ENCODE data around the gene KIF6.
"Not testable (repeated sequence)": the region's sequence is repeated elsewhere in the genome, so short reads cannot be mapped to it uniquely, and the experiment has no call there.

KIF6 gene

DNA sequence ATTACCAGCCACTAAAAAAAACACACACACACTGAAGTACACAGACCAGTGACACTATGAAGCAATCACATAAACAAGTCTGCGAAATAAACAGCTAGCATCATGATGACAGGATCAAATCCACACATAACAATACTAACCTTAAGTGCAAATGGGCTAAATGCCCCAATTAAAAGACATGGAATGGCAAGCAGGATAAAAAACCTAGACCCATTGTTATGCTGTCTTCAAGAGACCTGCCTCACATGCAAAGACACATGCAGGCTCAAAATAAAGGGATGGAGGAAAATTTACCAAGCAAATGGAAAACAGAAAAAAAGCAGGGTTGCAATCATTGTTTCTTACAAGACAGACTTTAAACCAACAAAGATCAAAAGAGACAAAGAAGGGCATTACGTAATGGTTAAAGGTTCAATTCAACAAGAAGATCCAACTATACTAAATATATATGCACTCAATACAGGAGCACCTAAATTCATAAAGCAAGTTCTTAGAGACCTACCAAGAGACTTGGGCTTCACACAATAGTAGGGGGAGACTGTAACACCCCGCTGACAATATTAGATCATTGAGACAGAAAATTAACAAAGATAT, 222.7 kb downstream of the KIF6 start:
- DNase-seq (ENCODE audit: low read depth in 2 of 2) = not testable (repeated sequence)

GRCh38 chr6:39499053-39499452, 226.2 kb downstream of the KIF6 start:
- no peak for DNase-seq (ENCODE audit: low read depth in 2 of 2)

DNA sequence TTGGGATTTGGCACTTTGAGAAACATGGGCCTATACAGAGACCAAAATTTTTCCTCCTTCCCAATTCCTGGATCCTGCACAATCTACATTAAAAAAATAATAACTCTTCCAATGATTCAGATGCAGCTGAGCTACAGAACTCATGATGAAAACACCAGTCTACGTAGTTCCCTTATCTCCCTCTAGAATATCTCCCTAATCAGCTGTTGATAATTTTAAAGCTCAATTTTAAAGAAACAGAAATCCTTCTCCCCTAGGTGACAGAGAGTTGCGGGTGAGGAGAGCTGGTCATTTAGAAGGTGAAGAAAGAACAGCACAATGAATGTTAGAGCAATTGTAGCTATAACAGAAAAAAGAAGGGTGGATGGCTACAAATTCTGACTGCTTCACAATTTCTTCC, 227.1 kb downstream of the KIF6 start:
- no peak for DNase-seq (ENCODE audit: low read depth in 2 of 2)

DNA sequence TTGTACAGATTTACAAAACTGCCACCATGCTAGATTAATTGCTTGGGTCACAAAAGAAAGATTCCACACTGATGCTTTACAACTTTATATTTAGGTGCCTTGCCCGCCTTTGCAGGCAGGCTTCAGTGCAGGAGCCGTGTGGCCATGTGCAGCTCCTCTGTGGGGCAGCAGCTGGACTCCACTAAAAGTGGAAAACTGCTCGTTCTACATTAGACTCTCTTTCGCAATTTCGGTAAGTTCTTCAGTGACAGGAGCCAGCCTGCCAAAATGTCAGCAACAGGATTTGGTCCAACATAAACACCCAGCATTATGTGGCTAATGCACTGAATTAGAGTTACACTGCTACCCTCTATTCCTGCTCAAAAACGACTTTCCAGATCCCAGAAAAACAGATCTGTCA, 228.3 kb downstream of the KIF6 start:
- DNase-seq (ENCODE audit: low read depth in 2 of 2) = no peak

- no peak for DNase-seq (ENCODE audit: low read depth in 2 of 2)
Measured at GRCh38 chr6:39496456-39496855, 228.8 kb downstream of the KIF6 start.

DNA sequence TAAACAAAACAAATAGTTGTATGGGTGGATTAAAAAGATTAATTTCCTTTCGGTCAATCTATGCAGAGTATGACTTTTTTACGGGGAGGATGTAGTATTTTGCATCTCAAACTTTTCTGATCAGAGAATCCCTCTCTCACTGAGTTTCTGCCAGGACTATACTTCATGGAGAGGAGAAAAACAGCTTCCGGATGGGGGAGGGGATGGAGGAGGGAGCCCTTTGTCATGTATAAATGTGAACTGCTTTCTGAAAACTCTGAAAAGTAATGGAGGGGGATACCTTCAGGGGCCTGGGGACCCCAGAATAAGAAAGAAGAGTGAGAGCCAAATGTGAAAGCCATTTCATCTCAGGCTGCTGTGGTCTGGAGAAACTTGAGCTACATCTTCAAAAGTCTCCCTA, 229.6 kb downstream of the KIF6 start:
- DNase-seq (ENCODE audit: low read depth in 2 of 2) = no peak

DNA sequence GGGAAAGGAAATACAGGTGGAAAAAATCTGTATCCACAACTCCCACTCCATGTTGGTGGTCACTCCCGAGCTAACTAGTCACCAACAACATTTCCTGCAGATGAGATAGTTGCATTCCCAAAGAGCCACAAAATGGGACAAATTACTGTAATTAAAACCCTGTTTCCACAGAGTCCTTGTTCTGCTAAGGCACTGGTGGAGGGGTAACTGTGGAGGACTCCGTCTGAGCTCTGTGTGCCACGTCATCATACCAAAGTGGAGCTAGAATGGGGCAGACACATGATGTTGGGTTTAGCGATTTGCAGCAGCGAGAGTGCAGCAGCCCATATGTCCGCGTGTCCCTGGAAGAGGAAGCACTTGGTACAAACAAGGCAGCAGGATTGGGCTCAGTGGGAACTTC, 230.2 kb downstream of the KIF6 start:
- DNase-seq (ENCODE audit: low read depth in 2 of 2) = no peak

DNA sequence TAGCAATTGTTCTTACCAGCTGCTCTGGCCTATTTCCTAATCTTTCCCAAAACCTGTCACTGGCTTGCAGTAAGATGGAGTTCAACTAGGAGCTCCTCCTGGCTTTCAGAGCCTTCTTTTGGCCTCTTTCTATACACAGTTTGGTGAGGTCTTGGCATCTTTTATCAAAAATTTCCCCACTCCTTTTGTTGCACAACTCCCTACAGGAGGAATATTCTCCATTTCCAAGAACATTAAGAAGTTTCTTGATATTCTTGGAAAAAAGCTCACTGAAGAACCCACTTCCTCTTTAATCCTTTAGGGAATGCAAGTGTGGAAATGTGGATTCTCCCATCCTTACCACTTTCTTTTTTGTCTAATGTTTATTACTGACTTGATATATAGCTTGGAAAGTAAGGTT, 231.4 kb downstream of the KIF6 start:
- DNase-seq (ENCODE audit: low read depth in 2 of 2) = no peak

- DNase-seq (ENCODE audit: low read depth in 2 of 2) = no peak
Measured at GRCh38 chr6:39493174-39493573, 232.0 kb downstream of the KIF6 start.

DNA sequence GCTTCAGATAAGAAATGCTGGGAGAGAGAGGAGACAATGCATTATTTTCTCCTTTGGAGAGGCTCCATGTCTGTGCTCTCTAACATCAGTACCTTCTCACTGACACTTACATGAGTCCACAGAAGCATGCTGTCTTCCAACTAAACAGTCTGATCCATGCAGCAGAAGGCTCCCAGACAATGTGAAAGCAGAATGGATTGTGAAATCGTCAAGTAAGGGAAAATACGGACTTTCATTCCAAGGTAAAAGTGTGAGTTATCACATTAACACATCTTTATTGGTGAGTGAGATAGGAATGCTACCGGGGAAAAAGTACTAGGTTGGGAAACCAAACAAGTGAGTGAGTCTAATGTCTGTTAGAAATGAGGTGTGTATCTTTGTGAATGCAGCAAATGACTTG, 235.1 kb downstream of the KIF6 start:
- no peak for DNase-seq (ENCODE audit: low read depth in 2 of 2)

GRCh38 chr6:39488255-39488879, 236.8 kb downstream of the KIF6 start:
- no peak for DNase-seq (ENCODE audit: low read depth in 2 of 2)

GRCh38 chr6:39484276-39484675, 240.9 kb downstream of the KIF6 start:
- no peak for DNase-seq (ENCODE audit: low read depth in 2 of 2)

DNA sequence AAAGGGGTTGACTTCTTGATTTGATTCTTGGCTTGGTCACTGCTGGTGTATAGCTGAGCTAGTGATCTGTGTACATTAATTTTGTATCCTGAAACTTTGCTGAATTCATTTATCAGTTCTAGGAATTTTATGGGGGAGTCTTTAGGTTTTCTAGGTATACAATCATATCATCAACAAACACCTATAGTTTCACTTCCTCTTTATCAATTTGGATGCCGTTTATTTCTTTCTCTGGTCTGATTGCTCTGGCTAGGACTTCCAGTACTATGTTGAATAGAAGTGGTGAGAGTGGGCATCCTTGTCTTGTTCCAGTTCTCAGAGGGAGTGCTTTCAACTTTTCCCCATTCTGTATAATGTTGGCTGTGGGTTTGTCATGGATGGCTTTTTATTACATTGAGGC, 245.4 kb downstream of the KIF6 start:
- DNase-seq (ENCODE audit: low read depth in 2 of 2) = not testable (repeated sequence)

GRCh38 chr6:39476670-39477069, 248.5 kb downstream of the KIF6 start:
- DNase-seq (ENCODE audit: low read depth in 2 of 2) = no peak

DNA sequence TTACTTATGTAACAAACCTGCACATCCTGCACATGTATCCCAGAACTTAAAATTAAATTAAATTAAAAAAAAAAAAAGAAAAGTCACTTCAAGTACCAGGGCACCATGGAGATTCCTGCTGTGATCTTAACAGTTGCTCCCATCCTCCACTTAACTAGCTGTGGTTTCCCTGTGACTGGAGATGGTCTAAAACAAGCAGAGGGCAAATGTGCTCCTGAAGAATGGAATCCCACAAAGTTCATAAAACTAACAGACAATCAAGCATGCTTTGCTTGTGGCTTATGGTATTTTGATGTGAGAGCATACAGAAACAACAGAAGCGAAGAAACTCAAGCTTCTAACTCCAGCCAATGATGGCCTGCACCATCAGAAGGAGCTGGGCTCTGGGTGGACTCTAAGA, 249.1 kb downstream of the KIF6 start:
- no peak for DNase-seq (ENCODE audit: low read depth in 2 of 2)

DNA sequence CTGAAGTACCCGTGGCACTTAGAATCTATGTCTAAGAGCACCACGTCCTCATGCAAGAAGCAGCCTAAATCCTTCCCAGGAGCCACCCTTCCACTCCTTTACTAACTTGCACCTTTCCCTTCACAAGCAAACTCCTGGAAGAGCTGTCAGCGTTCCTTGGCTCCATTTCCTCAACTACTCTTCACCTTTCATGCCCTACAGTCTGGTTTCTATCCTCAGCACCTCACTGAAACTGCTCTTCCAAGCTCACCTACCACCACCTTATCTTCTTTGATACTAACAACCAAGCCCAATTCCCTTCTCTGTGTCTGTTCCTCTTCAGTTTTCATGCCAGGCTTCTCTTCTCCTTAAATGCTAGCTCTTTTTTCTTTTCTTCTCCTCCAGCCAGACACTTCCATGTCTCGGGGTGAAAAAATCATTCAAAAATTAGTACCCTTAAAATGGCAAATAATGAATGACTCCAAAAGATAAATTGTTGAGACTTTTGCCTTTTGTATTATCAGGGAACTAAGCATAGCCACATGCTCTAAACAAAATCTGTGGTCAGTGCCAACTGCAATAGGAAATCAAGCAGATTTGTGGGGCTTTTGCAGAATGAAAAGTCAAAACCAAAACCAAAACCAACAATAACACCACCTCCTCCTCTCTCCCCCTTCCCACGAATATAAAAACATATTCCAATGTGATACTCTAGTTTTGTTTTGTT, 253.1 kb downstream of the KIF6 start:
- no peak for DNase-seq (ENCODE audit: low read depth in 2 of 2)

DNA sequence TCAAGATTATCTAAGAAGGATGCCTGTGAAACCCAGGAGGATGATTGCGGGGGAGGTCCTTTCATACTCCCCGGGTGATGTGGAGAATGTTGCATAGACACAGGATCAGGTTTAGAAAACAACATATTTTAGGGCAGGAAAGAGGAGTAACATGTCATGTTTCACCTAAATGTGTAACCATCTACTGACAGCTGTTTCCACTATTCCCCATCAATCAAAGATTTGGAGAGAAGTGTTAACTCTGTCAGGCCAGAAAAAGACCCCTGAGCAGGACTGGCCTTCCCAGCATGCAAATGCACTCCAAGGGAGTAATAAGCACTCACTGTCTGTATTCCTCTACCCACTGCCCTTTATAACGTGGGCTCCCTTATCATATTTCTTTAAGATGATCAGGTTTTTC, 254.7 kb downstream of the KIF6 start:
- DNase-seq (ENCODE audit: low read depth in 2 of 2) = no peak

DNA sequence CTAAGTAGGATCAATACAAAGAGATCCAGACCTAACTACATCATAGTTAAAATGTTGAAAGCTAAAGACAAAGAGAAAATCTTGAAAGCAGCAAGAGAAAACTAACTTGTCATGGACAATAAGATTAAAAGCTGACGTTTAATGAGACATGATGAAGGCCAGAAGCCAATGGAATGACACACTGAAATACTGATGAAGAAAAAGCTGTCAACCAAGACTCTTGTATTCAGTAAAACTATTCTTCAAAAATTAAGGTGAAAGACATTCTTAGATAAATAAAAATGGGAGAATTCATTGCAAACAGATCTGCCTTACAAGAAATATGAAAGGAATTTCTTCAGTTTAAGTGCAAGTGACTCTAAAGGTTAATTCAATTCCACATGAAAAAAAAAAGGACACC, 256.8 kb downstream of the KIF6 start:
- DNase-seq (ENCODE audit: low read depth in 2 of 2) = no peak

- no peak for DNase-seq (ENCODE audit: low read depth in 2 of 2)
Measured at GRCh38 chr6:39466631-39467030, 258.6 kb downstream of the KIF6 start.

DNA sequence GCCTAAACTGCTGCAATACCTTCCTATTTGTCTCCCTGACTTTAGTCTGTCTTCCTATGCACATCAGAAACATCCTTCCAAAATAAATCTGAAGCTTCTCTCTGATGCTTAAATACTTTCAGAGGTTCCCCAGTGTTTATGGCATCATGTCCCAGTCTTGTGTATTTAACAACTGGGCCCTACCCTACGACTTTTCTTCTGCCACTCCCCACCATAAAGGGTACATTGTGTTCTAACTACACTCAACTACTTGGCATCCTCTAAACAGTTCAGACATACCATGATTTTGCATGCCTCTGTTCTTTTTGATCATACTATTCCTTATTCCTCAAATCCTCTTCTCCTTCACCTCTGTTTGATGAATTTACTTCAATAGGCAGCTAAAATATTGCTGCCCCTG, 259.7 kb downstream of the KIF6 start:
- DNase-seq (ENCODE audit: low read depth in 2 of 2) = no peak

- DNase-seq (ENCODE audit: low read depth in 2 of 2) = no peak
Measured at GRCh38 chr6:39464067-39464466, 261.1 kb downstream of the KIF6 start.

GRCh38 chr6:39453956-39454524, 271.2 kb downstream of the KIF6 start:
- no peak for DNase-seq (ENCODE audit: low read depth in 2 of 2)

DNA sequence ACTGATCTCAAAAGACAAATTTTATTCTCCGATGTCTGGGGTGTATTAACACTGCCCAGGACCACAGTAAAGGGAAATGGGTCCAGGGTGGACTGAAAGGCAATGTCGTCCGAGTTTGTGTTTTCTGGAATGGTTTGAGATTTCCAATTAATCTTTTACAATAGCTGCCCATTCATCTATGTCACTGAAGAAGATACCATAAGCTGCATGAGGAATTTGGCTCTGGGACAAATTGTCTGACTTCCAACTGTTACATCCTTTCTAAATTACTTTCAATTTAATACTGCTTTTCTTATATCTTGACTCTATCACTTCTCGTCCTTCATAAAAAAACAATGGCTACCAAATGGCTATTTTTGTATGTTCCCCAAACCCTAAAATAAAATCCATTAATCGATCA, 272.0 kb downstream of the KIF6 start:
- DNase-seq (ENCODE audit: low read depth in 2 of 2) = no peak
